OCI-LY7 (cell line): ENCODE data around the gene DLG5. TPM values are rescaled to one million over a fixed set of nuclear protein-coding genes. Genes with fewer than 3 reads are reported as not detected.

Source experiments
- BruUV-seq: library from RNA; stranded (reverse); fragments of 400-500 nt; replicated peaks from 2 replicates; lab custom pipeline; 2021; lab: Mats Ljungman, UMichigan
- CTCF ChIA-PET: fragments of 300-600 bp; sonication (Branson Sonifier 250); formaldehyde crosslinking; loops from one replicate; lab custom pipeline; 2022; ENCODE audit warnings: antibody characterized with exemption; ENCODE audit not compliant: unreplicated experiment; lab: Charles Lee
- POLR2A ChIA-PET: fragments of 300-600 bp; sonication (Branson Sonifier 250); formaldehyde crosslinking; loops from one replicate; lab custom pipeline; 2022; ENCODE audit warnings: antibody characterized with exemption; lab: Charles Lee
- DNase-seq: peaks from one replicate; pipeline ENCODE4 v3.0.0-alpha.2; 2015; ENCODE audit warnings: low spot score
- H2AFZ ChIP-seq: fragments of 200-600 bp; sonication (generic), shearing (Covaris generic); 2 replicates; pipeline ENCODE4 v1.6.1; 2014; ENCODE audit warnings: mild to moderate bottlenecking, antibody characterized with exemption, low read length, moderate library complexity
- H3K27ac ChIP-seq: fragments of 200-600 bp; sonication (generic); 2 replicates; pipeline ENCODE4 v1.5.1; 2014; ENCODE audit warnings: mixed run types, low read depth, mild to moderate bottlenecking, moderate library complexity, low read length, inconsistent platforms; ENCODE audit not compliant: poor library complexity, severe bottlenecking
- H3K36me3 ChIP-seq: fragments of 200-600 bp; sonication (generic); 2 replicates; pipeline ENCODE4 v1.6.1; 2014; ENCODE audit warnings: mild to moderate bottlenecking, antibody characterized with exemption, low read length, moderate library complexity, mixed read lengths; ENCODE audit not compliant: insufficient read depth
- H3K4me1 ChIP-seq: fragments of 200-600 bp; sonication (generic); 2 replicates; pipeline ENCODE4 v1.5.1; 2014; ENCODE audit warnings: mild to moderate bottlenecking, low read length; ENCODE audit not compliant: insufficient read depth, poor library complexity, severe bottlenecking
- H3K4me2 ChIP-seq: fragments of 200-600 bp; sonication (generic); 2 replicates; pipeline ENCODE4 v1.6.1; 2014; ENCODE audit warnings: mild to moderate bottlenecking, low read length
- H3K4me3 ChIP-seq: fragments of 200-600 bp; sonication (generic); 2 replicates; pipeline ENCODE4 v1.5.1; 2014; ENCODE audit warnings: mild to moderate bottlenecking, low read depth, low read length; ENCODE audit not compliant: poor library complexity, severe bottlenecking
- H3K79me2 ChIP-seq: fragments of 200-600 bp; sonication (generic); 2 replicates; pipeline ENCODE4 v1.6.1; 2016; ENCODE audit warnings: low read depth, mild to moderate bottlenecking, low read length, moderate library complexity, mixed read lengths; ENCODE audit not compliant: insufficient read depth
- H3K9me2 ChIP-seq: fragments of 200-600 bp; sonication (generic); 2 replicates; pipeline ENCODE4 v1.6.1; 2016; ENCODE audit warnings: mild to moderate bottlenecking, low read length, mixed read lengths; ENCODE audit not compliant: insufficient read depth
- H3K9me3 ChIP-seq: fragments of 200-600 bp; sonication (generic); 2 replicates; pipeline ENCODE4 v1.6.1; 2014; ENCODE audit warnings: mild to moderate bottlenecking, mixed run types, low read length, mixed read lengths
- H4K20me1 ChIP-seq: fragments of 200-600 bp; sonication (generic); 2 replicates; pipeline ENCODE4 v1.6.1; 2014; ENCODE audit warnings: mild to moderate bottlenecking, antibody characterized with exemption, low read length, moderate library complexity, mixed read lengths; ENCODE audit not compliant: insufficient read depth
- CTCF ChIP-seq: fragments of 200-600 bp; sonication (generic); conservative IDR thresholded peaks from 2 replicates; pipeline ENCODE4 v1.5.1; 2014; ENCODE audit warnings: mild to moderate bottlenecking, antibody characterized with exemption, low read length, moderate library complexity, mixed read lengths
- EZH2phosphoT487 ChIP-seq: fragments of 200-600 bp; sonication (generic); IDR thresholded peaks from 2 replicates; pipeline ENCODE4 v1.6.1; 2018; ENCODE audit warnings: low read depth, borderline replicate concordance, mild to moderate bottlenecking, mixed run types, antibody characterized with exemption, low read length, moderate library complexity, mixed read lengths
- intact Hi-C: fragments of 100-400 bp; cut with micrococcal nuclease; formaldehyde crosslinking; loops from one replicate; pipeline ENCODE4 v1.10.0; 2022; ENCODE audit not compliant: unreplicated experiment
- total RNA-seq, 2 experiments: library from RNA; depleted of rRNA in 1 of 2; stranded (reverse); fragments of >200 nt in 1 of 2; shearing (Covaris generic) in 1 of 2; gene quantifications; 2 replicates each; pipeline ENCODE4 v1.2.3, GENCODE V29; 2014 to 2022

The DLG5 gene
- total RNA-seq, 2 experiments from 2014 or later = 0.27 TPM; not detected in 1

GRCh38 chr10:77746047-77746707 is 180.4 kb downstream of the DLG5 start:
- intact Hi-C loops = no loop called here
- Histone ChIP-seq H3K4me3 (no peak overlapping the region), H3K36me3 (no peaks in the 10 kb centered on the region), H3K27ac (no peak overlapping the region), H3K9me3 (no peaks in the 10 kb centered on the region), H3K9me2 (no peaks in the 10 kb centered on the region), H3K4me1 (no peaks in the 10 kb centered on the region), H2AFZ (no peak overlapping the region), H4K20me1 (no peaks in the 10 kb centered on the region), H3K79me2 (no peaks in the 10 kb centered on the region), H3K4me2 (no peak overlapping the region)
- BruUV-seq = no TSS peak
- no peak for DNase-seq
- ChIA-PET CTCF (no interaction called here), POLR2A (no interaction called here)
- TF ChIP-seq EZH2phosphoT487 (no peak), CTCF (no peak)

- intact Hi-C loops = no loop called here
- ChIA-PET POLR2A (no interaction called here), CTCF (no interaction called here)
- H3K36me3 ChIP-seq = no peaks in the 10 kb centered on the region
- no peak overlapping the region for H3K4me3 ChIP-seq
- no peaks in the 10 kb centered on the region for H3K4me1 ChIP-seq
- DNase-seq = no peak
- H3K27ac ChIP-seq = no peak overlapping the region
- no peak for TF ChIP-seq EZH2phosphoT487
- TF ChIP-seq CTCF = no peak
- no peaks in the 10 kb centered on the region for H3K9me3 ChIP-seq
- H3K79me2 ChIP-seq = no peaks in the 10 kb centered on the region
- H4K20me1 ChIP-seq = no peaks in the 10 kb centered on the region
- H2AFZ ChIP-seq = no peak overlapping the region
- no peaks in the 10 kb centered on the region for H3K9me2 ChIP-seq
- no TSS peak for BruUV-seq
- H3K4me2 ChIP-seq = no peak overlapping the region
Observed at GRCh38 chr10:77744245-77744644, 182.3 kb downstream of the DLG5 start.

GRCh38 chr10:77742172-77742571 is 184.4 kb downstream of the DLG5 start:
- intact Hi-C loops = no loop called here
- no peak for DNase-seq
- Histone ChIP-seq H3K36me3 (no peaks in the 10 kb centered on the region), H2AFZ (no peak overlapping the region), H3K4me3 (no peak overlapping the region), H3K4me1 (no peaks in the 10 kb centered on the region), H4K20me1 (no peaks in the 10 kb centered on the region), H3K4me2 (no peak overlapping the region), H3K79me2 (no peaks in the 10 kb centered on the region), H3K9me3 (no peaks in the 10 kb centered on the region), H3K9me2 (no peaks in the 10 kb centered on the region), H3K27ac (no peak overlapping the region)
- ChIA-PET POLR2A (interaction anchor here (0.7 kb wide), 1 partner anchor 14 kb away, joined by 3 read pairs; no protein-coding TSS in a partner anchor), CTCF (no interaction called here)
- TF ChIP-seq EZH2phosphoT487 (no peak), CTCF (no peak)
- no TSS peak for BruUV-seq
